NCI-H774 (cell line): ENCODE data around the gene NT5DC4.
"Not testable (repeated sequence)": the region's sequence is repeated elsewhere in the genome, so short reads cannot be mapped to it uniquely, and the experiment has no call there.

Experiments used
- DNase-seq: peaks from one replicate; lab custom pipeline; 2025; lab: John Stamatoyannopoulos, UW

The NT5DC4 gene

DNA sequence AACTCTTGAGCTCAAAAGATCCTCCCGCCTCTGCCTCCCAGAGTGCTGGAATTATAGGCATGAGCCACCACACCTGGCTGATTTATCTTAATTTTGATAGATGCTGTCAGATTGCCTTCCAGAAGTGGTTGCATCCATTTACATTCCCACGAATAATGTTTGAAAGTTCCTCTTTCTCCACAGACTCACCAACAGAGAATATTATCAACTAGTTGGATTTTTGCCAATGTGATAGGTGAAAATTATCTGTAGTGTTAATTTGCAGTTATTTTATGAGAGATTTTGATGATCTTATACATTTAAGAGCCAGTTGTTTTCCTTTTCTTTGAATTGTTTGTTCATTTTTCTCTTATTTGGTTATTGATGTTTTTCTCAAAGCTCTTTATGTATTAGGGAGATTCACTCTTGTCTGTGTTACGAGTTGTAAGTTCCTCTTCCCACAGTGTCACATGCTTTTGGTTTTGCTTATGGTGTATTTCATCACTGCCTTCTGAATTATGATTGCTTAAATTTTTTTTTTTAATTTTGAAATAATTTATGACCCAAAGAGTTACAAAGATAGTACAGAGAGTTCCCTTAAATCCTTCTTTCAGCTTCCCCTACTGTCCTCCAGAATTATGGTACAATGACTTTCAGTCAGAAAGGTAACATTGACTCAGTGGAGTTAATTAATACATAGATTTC lies 20.7 kb upstream of the NT5DC4 start:
- DNase-seq = no peak

DNA sequence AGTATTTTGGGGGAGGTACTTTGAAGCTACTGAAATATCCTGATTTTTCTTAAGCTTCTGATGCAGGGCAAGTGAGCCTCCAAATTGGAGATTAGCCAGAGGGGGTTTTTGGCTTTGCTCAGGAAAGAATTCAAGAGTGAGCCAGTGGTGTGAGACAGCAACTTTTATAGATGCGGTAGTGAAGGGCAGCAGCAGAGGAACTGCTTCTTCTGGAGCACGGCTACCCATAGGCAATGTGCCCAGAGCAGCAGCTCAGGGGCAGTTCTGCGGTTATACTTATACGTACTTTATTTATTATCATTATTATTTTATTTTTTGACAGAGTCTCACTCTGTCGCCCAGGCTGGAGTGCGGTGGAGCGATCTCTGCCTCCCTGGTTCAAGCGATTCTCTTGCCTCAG lies 19.8 kb upstream of the NT5DC4 start:
- DNase-seq = no peak

DNA sequence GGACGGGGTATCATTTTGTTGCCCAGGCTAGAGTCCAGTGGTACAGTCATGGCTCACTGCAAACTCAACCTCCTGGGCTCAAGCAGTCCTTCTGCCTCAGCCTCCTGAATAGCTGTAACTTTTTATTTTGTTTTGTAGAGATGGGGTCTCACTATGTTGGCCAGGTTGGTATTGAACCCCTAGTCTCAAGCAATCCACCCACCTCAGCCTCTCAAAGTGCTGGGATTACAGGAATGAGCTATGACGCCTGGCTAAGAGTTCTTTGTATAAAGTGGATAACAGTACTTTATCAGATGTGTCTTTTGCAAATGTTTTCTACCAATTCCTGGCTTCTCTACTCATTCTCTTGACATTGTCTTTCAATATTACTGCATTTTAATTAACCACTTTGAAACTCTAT lies 17.1 kb upstream of the NT5DC4 start:
- DNase-seq = no peak

DNA sequence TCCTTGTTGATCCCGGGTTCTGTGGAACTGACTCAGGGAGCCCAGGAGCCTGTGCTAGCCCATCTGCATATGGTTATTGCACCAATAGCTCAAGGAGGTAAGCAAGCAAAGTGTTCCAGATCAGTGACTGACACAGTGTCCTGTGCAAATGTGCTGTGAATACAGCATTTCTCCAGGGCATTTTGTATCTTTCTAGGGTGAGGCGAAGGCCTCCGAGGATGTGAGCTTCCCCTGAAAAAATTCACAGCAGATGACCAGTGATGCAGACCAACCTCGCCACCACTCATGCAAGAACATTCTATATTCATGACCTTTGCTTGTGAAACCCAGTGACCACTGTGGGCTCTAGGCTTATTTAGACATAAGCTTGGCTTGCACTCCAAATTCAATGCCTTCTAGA lies 15.2 kb upstream of the NT5DC4 start:
- no peak for DNase-seq

DNA sequence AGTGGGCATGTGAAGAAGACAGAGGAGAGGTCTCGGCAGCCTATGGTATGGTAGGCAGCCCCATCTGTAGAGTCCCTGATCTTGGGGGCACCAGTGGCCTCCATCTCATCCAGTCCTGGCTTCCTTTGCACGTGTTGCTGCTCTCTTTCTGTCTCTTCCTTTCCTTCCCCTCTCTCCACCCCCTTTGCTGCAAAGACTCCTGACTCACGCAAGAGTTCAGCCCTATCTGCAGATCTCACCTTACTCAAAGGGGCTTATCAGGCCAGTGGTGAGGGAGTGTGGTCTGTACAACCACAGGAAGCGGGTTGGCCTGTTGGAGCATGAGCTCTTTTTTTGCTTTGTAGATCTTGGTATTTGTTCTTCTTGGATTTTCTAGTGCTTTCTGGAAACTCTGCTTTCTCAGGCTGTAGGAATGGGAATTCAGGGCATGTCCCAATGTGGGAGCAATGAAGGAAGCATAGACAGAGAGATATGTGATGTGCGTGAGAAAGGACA lies 14.6 kb upstream of the NT5DC4 start:
- DNase-seq = no peak

DNA sequence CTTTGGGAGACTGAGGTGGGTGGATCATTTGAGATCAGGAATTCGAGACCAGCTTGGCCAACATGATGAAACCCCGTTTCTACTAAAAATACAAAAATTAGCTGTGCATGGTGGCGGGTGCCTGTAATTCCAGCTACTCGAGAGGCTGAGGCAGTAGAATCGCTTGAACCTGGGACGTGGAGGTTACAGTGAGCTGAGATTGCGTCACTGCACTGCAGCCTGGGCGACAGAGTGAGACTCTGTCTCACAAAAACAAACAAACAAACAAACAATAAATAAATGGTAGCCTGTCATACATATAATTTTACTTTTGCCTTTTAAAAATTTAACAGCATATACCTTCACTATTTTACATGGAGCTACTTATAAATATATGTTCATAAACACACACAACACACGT lies 13.9 kb upstream of the NT5DC4 start:
- DNase-seq = not testable (repeated sequence)

DNA sequence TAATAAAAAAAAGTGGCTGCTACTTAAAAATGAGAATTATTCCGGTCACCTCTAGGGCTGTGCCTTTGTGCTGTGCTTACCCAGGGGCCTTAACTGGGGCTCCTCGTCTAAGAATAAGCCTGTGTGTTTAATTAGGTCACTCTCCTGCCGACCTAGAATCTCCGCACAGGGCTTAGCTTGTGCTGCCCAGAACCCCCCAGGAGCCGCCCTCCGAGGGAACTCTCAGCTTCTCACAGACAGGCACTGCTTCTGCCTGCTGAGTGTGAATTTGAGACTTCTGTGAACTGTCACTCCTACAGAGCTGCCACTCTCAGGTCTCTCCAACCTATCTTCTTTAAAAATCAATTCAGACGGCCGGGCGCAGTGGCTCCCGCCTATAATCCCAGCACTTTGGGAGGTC lies 11.9 kb upstream of the NT5DC4 start:
- DNase-seq = no peak

DNA sequence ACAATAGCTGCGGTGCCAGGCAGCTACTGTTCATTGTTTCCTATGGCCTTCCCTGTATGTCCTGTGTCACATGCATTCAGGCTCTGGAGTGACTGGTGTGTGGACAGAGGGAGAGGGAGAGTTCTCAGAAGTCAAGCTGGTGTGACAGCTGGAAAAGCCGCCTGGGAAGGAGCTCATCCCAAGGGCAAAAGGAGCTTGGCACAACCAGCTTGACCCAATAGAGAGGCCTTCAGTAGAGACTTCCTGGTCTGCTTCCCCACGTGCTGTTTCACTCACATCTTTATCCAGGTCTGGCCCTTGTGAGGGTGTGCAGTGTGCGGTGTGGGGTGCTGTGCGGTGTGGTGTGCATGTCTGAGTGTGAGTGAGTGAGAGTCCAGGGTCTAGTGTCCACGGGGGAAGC lies 11.1 kb upstream of the NT5DC4 start:
- no peak for DNase-seq

DNA sequence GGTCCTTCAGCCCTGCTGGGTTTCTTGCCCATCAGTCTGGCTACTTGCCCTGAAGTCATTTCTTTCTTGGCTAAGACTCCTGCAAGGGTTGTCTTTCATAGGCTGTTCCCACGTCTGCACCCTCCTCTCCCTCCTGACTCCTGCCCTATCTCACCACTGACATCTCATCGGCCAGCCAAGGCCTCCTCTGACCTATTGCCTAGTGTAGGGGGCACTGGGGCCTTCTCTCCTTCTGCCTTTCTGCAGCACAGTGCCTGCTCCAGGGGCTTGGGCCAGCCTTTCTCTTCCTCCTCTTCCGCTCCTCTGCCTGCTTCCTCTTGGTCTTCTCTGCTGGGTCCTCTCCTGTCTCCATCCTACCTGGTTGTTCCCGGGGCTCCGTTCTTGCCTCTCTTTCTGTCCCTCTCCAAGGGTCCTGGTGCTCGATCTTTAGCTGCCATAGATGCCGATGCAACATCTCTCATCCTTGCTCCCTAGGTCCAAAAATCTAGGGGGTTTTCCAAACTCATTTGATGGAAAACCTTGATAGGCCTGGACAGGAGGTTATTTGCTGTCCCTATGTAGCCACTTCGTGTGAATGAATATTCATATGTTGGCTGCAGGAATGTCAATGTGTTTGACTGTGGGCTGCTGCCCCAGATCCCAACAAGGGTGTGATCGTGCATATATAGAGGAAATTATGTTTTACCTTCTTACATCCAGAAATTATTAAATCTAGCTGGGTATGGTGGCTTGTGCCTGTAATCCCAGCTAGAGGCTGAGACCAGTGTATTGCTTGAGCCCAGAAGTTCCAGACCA lies 9.7 kb upstream of the NT5DC4 start:
- no peak for DNase-seq

DNA sequence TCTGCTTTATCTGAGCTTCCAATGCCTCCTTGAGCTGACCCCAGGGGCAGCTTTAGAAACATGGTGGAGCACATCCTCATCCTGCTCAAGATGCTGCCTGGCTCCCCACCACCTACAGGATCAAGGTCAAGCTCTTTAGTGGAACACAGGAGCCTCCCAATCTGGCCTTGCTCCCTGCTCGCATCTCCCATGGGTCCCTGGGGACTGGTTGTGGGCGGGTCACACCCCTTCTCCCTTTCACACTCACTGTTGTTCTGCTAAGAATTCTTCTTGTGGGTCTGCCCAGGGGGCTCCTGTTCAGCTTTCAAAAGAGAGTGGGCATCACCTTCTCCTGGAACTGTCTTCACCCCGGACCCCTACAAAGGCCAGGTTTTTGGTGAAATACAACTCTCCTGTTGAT lies 8.4 kb upstream of the NT5DC4 start:
- no peak for DNase-seq

DNA sequence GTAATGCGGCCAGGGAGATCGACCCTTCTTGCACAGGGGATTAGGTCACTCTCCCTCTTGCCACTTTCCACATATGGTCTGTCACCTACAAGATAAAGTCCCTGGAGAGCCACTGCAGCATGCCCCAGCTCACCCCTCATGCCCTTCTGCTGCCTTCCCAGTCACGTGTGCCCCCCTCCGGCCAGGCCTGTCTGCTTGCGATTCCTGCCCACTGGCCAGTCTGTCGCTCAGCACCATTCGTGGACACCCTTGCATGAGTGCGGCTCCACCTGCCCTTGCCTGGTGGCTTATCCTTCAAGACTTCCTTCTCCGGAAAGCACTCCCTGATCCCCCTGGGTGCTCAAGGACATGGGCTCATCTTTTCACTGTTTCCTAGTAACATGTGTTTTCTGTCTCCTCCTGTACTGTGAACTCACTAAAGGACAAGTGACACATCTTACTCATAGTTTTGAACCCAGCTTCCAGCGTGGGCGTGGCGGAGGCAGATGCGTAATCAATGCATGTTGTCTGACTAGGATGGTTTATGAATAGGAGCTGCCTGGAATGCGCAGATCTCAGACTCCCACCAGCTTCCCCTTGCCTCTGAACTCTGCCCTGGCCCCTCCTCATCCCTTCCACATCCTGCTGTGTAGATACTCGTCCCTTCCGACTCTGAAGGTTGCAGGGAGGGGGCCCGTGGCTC lies 7.8 kb upstream of the NT5DC4 start:
- no peak for DNase-seq

DNA sequence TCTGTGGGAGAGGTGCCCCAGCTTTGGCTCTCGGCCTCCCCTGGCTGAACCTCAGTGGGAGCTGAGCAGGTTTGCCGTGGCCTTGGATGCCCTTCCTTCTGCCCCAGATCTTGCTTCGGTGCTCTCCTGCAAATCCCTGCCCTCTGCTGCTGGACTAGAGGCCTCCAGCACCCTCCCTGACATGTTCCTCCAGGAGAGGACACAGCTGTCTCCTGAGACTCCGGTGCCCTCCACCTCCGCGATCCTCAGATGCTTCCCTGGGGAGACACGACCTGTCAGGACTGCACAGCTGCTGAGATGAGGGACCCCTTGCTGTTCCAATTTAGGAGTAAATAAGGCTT lies 7.3 kb upstream of the NT5DC4 start:
- DNase-seq = no peak

DNA sequence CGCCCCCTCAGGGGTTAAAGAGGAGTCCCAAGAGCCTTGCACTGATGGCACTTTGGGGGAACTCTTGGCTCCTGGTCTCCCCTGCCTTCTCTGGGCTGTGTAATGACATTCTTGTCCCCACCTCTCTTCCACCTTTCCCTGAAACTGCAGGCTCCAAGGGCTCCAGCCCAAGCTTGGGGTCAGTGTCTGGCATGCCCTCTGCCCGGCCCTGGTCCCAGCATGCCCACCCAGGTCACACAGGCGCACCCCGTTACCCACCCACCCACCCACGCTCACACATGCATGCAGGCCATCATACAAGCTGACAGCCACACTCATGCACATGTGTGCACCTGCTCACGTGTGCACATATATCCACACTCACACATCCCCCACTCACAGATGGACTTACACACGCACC lies 6.9 kb upstream of the NT5DC4 start:
- no peak for DNase-seq

DNA sequence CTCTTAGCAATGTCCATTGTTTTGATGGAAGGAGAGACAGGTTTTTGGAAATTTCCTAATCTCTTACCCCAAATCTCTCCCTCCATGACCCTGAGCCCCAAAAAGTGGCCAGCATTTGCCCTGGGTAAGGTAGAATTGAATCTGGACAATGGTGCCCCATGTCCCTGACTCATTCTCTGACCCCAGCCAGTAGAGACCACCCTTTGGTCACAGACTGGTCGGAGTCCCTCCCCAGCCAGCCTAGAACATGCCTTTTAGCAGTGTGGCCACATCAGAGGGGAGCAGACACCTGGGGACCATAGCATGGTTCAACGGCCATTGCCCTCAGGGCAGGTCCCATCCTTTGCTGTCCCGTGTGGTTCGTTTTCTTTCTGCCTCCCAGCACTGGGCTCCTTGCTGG lies 6.5 kb upstream of the NT5DC4 start:
- DNase-seq = no peak

DNA sequence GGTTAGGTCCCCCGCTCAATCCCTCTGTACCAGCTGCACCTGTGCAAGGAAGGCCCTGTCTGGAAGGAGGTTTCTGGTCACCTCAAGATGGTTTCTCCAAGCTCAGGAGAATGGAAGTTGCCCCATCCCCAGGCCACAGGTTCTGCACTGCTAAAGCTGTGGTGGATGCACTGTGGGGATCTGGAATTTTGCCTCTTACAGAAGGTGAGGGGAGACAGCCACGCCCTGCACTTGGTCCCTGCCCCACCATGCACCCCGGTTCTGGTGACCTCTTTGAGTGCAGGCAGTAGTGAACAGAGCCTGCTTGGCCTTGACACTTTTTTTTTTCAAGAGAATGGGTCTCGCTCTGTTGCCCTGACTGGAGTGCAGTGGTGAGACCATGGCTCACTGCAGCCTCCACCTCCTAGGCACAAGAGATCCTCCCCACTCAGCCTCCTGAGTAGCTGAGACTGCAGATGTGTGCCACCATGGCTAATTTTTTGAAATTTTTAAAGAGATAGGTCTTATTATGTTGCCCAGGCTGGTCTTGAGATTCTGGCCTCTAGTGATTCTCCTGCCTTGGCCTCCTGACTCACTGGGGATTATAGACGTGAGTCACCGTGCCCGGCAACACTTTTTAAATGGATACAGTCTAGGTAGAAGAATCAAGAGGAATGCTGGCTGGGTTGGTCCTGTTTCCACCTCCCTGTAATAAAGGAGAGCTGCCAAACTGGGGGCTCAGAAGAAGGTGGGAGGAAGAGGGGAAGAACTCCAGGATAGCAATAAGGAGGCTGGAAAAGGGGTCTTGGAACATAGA lies 5.8 kb upstream of the NT5DC4 start:
- no peak for DNase-seq

DNA sequence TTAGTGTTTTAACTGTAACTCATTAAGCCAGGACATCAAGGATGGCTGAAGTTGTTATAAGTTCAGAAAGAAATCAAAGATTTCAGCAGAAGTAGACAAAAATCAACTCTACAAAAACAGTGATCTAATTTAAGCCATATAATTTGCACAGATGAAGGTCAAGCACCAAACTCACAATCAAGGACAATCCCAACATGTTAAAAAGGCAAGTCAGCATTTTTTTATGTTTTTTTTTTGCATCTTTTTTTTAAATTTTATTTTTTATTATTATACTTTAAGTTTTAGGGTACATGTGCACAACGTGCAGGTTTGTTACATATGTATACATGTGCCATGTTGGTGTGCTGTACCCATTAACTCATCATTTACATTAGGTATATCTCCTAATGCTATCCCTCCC lies 4.7 kb upstream of the NT5DC4 start:
- DNase-seq = not testable (repeated sequence)

DNA sequence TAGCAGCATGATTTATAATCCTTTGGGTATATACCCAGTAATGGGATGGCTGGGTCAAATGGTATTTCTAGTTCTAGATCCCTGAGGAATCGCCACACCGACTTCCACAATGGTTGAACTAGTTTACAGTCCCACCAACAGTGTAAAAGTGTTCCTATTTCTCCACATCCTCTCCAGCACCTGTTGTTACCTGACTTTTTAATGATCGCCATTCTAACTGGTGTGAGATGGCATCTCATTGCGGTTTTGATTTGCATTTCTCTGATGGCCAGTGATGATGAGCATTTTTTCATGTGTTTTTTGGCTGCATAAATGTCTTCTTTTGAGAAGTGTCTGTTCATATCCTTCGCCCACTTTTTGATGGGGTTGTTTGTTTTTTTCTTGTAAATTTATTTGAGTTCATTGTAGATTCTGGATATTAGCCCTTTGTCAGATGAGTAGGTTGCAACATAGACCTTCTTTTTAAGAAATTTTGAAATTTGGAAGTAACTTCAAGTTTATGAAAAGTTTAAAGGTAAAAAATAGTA lies 3.9 kb upstream of the NT5DC4 start:
- DNase-seq = not testable (repeated sequence)

DNA sequence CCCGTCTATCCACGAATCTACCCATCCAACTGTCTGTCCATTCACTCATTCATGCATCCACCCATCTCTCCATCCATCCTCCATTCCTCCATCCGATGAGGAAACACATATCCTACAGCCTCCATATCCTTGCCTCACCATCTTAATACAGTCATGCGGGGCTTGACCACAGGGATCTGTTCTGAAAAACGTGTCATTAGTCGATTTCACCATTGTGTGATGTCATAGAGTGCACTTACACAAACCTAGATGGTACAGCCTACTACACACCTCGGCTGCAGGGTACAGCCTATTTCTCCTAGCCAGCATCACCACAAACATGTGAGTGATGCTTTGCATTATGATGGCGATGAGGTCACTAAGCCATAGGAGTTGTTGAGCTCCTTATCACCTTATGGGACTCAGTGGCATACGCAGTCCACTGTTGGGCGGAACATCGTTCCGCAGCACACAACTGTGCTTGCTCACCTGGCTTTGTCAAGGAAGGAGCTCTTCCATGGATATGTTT lies 1.9 kb upstream of the NT5DC4 start:
- no peak for DNase-seq

DNA sequence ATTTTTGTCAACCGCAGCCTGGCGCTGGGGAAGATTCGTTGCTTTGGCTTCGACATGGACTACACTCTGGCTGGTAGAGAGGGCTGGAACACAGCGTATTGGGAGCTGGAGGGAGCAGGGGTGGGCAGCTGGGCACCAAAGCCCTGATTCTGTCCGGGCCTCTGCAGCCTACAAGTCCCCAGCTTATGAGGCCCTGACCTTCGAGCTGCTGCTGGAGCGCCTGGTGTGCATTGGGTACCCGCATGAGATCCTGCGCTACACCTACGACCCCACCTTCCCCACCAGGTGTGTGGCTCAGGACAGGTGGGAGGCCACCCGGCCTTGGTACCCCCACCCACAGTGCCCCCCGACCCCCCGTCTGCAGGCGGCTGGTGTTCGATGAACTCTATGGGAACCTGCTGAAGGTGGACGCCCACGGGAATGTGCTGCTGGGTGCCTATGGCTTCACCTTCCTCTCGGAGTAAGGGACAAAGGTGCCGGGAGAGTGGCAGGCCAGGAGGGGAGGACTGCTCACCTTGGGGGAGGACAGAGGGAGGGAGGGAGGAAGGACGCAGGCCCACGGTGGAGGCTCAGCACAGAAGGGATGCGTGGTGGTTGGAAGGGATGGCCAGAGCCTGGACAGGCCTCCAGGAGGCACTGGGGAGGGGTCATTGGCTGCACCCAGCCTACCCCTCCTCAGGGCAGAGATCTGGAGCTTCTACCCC lies 1.2 kb downstream of the NT5DC4 start:
- DNase-seq = no peak

DNA sequence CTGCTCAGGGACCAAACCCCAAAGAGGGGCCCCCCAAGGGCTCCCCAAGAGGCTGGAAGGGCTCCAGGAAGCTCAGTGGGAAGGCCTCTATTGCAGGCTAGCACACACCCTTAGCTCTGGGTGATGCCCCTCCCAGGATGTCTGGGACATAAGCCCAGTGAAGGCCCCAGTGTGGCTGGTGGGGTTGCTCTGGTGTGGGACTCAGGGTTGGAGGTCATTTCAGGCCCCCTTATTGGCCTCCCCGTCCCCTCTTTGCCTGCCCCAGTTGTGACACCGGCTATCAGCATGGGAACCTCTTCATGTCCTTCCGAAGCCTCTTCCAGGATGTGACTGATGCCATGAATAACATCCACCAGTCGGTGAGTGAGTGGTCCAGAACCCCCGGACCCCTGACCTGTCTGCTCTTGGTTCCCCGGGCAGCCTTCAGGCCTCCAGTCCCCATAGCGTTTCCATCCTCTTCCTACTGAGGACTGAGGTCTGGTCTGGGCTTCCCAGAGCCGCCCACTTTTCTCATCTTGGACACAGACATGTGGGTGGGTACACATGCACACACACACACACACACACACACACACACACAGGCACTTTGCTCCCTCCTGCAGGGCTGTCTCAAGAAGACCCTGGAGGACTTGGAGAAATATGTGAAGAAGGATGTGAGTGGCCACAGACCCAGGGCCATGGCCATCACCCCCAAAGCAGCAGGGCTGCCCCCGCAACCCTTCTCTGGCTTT lies 2.2 kb downstream of the NT5DC4 start:
- DNase-seq = no peak

DNA sequence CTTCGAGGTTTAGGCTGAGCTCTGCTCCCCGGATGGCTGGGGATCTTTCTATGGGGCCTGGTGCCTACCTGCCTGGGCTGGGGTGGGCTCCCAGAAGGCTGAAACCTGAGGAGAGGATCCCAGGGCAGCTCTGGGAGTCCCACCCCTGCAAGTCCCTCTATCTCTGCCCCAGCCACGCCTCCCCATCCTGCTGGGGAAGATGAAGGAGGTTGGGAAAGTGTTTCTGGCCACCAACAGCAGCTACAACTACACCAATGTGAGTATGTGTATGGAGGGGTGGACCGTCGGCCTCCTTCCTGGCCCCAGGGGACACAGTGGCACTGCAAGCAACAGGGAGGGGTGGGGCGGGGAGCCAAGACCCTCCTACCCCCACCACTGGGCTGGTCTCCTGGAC lies 2.7 kb downstream of the NT5DC4 start:
- DNase-seq = no peak
